AG09309 (cell line): ENCODE data around the gene SCYGR2.

Experiments
- DNase-seq: peaks from one replicate; pipeline ENCODE4 v3.0.0-alpha.2; 2010; ENCODE audit warnings: low read depth
- H3K4me3 ChIP-seq: 2 replicates; pipeline ENCODE4 v1.5.1; 2011; ENCODE audit warnings: mild to moderate bottlenecking, low read depth, low read length, moderate library complexity; ENCODE audit not compliant: control insufficient read depth
- CTCF ChIP-seq: IDR thresholded peaks from 2 replicates; pipeline ENCODE4 v1.5.1; 2011; ENCODE audit warnings: mild to moderate bottlenecking, low read depth, low read length, inconsistent platforms; ENCODE audit not compliant: insufficient read depth, control insufficient read depth; ENCODE audit errors: missing control alignments

SCYGR2 gene

GRCh38 chr2:227626580-227627151, 28.0 kb downstream of the SCYGR2 start:
- TF ChIP-seq CTCF, result no peak
- DNase-seq, result no peak
- H3K4me3 ChIP-seq, result no peak overlapping the region

- no peak overlapping the region for H3K4me3 ChIP-seq
- DNase-seq, result no peak
- TF ChIP-seq CTCF, result no peak
These were observed 29.1 kb downstream of the SCYGR2 start for GRCh38 chr2:227627769-227628168.

GRCh38 chr2:227629435-227629834, 30.7 kb downstream of the SCYGR2 start:
- H3K4me3 ChIP-seq, result no peak overlapping the region
- TF ChIP-seq CTCF, result no peak
- DNase-seq, result no peak

GRCh38 chr2:227630322-227630721, 31.6 kb downstream of the SCYGR2 start:
- no peak for DNase-seq
- no peak for TF ChIP-seq CTCF
- H3K4me3 ChIP-seq, result no peak overlapping the region

- no peak overlapping the region for H3K4me3 ChIP-seq
- TF ChIP-seq CTCF, result no peak
These were observed 34.1 kb downstream of the SCYGR2 start for GRCh38 chr2:227632827-227633226.

GRCh38 chr2:227634201-227634600, 35.5 kb downstream of the SCYGR2 start:
- no peak for TF ChIP-seq CTCF
- no peak for DNase-seq
- H3K4me3 ChIP-seq, result no peak overlapping the region

More at GRCh38 chr2:227632827-227633226, 34.1 kb downstream of the SCYGR2 start:
- DNase-seq, result no peak

- no peak for TF ChIP-seq CTCF
- DNase-seq, result no peak
- H3K4me3 ChIP-seq, result no peak overlapping the region
These were observed 44.0 kb downstream of the SCYGR2 start for GRCh38 chr2:227642656-227643055.
